DND-41 (cell line): ENCODE measurements around the gene REXO4.

ENCODE experiments used
- EZH2 ChIP-seq: IDR thresholded peaks from 3 replicates; pipeline ENCODE4 v1.6.1; 2012; ENCODE audit warnings: borderline replicate concordance, low read depth, mild to moderate bottlenecking, moderate library complexity, low read length, inconsistent platforms; ENCODE audit not compliant: severe bottlenecking
- TF ChIP-seq, protein P1 (sequence below): IDR thresholded peaks from 2 replicates; pipeline ENCODE4 v1.5.1; 2012; ENCODE audit warnings: borderline replicate concordance, low read length, moderate library complexity, mild to moderate bottlenecking; ENCODE audit not compliant: poor library complexity, severe bottlenecking; ENCODE audit errors: extremely low read depth

DNA sequence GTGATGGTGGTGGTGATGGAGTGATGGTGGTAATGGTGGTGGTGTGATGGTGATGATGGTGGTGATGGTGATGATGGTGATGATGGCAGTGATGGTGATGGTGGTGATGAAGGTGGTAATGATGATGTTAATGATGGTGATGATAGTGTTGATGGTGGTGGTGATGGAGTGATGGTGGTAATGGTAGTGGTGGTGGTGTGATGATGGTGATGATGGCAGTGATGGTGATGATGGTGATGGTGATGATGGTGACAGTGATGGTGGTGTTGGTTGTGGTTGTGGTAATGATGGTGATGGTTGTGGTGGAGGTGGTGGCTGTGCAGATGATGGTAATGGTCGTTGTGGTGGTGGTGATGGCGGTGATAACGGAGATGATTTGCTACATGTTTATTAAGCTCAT is 34.4 kb downstream of the REXO4 start:
- TF ChIP-seq, protein P1, sequence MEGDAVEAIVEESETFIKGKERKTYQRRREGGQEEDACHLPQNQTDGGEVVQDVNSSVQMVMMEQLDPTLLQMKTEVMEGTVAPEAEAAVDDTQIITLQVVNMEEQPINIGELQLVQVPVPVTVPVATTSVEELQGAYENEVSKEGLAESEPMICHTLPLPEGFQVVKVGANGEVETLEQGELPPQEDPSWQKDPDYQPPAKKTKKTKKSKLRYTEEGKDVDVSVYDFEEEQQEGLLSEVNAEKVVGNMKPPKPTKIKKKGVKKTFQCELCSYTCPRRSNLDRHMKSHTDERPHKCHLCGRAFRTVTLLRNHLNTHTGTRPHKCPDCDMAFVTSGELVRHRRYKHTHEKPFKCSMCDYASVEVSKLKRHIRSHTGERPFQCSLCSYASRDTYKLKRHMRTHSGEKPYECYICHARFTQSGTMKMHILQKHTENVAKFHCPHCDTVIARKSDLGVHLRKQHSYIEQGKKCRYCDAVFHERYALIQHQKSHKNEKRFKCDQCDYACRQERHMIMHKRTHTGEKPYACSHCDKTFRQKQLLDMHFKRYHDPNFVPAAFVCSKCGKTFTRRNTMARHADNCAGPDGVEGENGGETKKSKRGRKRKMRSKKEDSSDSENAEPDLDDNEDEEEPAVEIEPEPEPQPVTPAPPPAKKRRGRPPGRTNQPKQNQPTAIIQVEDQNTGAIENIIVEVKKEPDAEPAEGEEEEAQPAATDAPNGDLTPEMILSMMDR, result no peak
- TF ChIP-seq EZH2, result no peak
